C4-2B (cell line): ENCODE data around the gene PRKG2.

Experiments used
- ZFX ChIP-seq: fragments of 450-650 bp; IDR thresholded peaks from 2 replicates; pipeline ENCODE4 v1.6.1; 2017
- TF ChIP-seq, protein P1 (sequence below): fragments of 450-650 bp; conservative IDR thresholded peaks from 2 replicates; pipeline ENCODE4 v1.5.1; 2017; ENCODE audit warnings: mild to moderate bottlenecking

DNA sequence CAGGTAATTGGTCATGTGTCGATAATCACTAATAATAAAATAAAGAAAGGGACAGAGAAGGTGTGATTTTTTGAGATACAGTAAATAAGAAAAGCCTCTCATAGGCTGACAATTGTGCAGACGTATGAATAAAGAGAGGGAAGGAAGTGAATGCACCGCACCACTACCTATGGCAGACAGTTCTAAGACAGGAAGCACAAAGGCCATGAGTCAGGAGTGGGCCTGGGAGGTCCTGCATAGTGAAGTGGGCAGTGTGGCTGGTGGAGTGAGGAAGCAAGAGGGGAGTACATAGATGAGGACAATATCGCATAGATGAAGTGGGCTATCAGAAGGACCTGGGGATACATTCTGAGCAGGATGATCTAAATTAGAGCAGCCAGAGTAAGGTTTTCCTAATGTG, 108.9 kb downstream of the PRKG2 start:
- TF ChIP-seq, protein P1, sequence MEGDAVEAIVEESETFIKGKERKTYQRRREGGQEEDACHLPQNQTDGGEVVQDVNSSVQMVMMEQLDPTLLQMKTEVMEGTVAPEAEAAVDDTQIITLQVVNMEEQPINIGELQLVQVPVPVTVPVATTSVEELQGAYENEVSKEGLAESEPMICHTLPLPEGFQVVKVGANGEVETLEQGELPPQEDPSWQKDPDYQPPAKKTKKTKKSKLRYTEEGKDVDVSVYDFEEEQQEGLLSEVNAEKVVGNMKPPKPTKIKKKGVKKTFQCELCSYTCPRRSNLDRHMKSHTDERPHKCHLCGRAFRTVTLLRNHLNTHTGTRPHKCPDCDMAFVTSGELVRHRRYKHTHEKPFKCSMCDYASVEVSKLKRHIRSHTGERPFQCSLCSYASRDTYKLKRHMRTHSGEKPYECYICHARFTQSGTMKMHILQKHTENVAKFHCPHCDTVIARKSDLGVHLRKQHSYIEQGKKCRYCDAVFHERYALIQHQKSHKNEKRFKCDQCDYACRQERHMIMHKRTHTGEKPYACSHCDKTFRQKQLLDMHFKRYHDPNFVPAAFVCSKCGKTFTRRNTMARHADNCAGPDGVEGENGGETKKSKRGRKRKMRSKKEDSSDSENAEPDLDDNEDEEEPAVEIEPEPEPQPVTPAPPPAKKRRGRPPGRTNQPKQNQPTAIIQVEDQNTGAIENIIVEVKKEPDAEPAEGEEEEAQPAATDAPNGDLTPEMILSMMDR: no peak
- TF ChIP-seq ZFX: no peak
